ENCODE measurements around the gene SLC25A43. TPM values are rescaled to one million over a fixed set of nuclear protein-coding genes. Genes with fewer than 3 reads are reported as not detected.

The SLC25A43 gene
- total RNA-seq, 1 experiment from 2014 or later: 42.3 TPM

DNA sequence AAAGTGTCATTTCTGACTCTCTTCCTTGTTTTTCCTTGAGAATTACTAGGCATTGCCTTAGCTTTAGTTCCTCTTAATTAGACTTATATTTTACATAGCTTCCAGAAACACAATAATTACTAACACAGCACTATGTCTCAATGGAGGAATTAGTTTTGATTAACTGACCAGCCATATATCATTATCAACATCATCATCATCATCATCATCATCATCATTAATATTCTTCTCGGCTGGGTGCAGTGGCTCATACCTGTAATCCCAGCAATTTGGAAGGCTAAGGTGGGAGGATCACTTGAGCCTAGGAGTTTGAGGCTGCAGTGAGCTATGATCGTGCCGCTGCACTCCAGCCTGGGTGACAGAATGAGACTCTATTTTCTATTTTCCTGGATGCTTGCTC lies 66.4 kb downstream of the SLC25A43 start:
- Histone ChIP-seq H3F3A (ENCODE audit: insufficient read depth, low read depth) (peaks cover 17% of the 10 kb centered on the region; the same call in 1 of the 2 replicates), H3K4me2 (no peak overlapping the region), H3K4me1 (replicated peaks; ENCODE audit: insufficient read depth) (peaks cover 5% of the 10 kb centered on the region), H3K9me2 (ENCODE audit: insufficient read depth) (no peaks in the 10 kb centered on the region), H2AFZ (no peak overlapping the region), H3K4me3 (no peak overlapping the region), H3K36me3 (ENCODE audit: low read depth) (peaks cover 13% of the 10 kb centered on the region), H3K27ac (no peak overlapping the region), H3K79me2 (ENCODE audit: low read depth) (peaks cover 19% of the 10 kb centered on the region), H3K27me3 (ENCODE audit: insufficient read depth, low read depth) (no peaks in the 10 kb centered on the region), H4K20me1 (ENCODE audit: insufficient read depth) (peaks cover 15% of the 10 kb centered on the region), H3K9me3 (ENCODE audit: insufficient read depth, low read depth) (no peaks in the 10 kb centered on the region)
- intact Hi-C loops (cut with micrococcal nuclease; ENCODE audit: unreplicated experiment): loop anchor here (5.0 kb wide), 2 partner anchors 47 to 173 kb away; no protein-coding TSS in a partner anchor
- ChIA-PET POLR2A (ENCODE audit: unreplicated experiment) (no interaction called here), CTCF (no interaction called here)
- TF ChIP-seq EZH2 (IDR thresholded peaks at IDR 0.05; ENCODE audit: low read depth): no peak
- no peak for TF ChIP-seq CTCF (conservative IDR thresholded peaks at IDR 0.05)
- BruUV-seq (replicated peaks): no TSS peak
- no peak for DNase-seq

GRCh38 chrX:119466970-119467369 lies 67.8 kb downstream of the SLC25A43 start:
- no TSS peak for BruUV-seq (replicated peaks)
- H3K4me2 ChIP-seq: no peak overlapping the region

GRCh38 chrX:119467433-119467832 lies 68.3 kb downstream of the SLC25A43 start:
- intact Hi-C loops (cut with micrococcal nuclease; ENCODE audit: unreplicated experiment): loop anchor here (5.0 kb wide), 2 partner anchors 45 to 175 kb away; no protein-coding TSS in a partner anchor

More at GRCh38 chrX:119466970-119467369, 67.8 kb downstream of the SLC25A43 start:
- Histone ChIP-seq H4K20me1 (ENCODE audit: insufficient read depth) (peaks cover 18% of the 10 kb centered on the region), H3K36me3 (ENCODE audit: low read depth) (peaks cover 23% of the 10 kb centered on the region), H3F3A (ENCODE audit: insufficient read depth, low read depth) (peaks cover 30% of the 10 kb centered on the region), H2AFZ (no peak overlapping the region), H3K9me3 (ENCODE audit: insufficient read depth, low read depth) (no peaks in the 10 kb centered on the region), H3K4me1 (replicated peaks; ENCODE audit: insufficient read depth) (peaks cover 5% of the 10 kb centered on the region), H3K27ac (no peak overlapping the region), H3K27me3 (ENCODE audit: insufficient read depth, low read depth) (no peaks in the 10 kb centered on the region), H3K9me2 (ENCODE audit: insufficient read depth) (no peaks in the 10 kb centered on the region), H3K4me3 (no peak overlapping the region), H3K79me2 (ENCODE audit: low read depth) (peaks cover 19% of the 10 kb centered on the region)
- TF ChIP-seq CTCF (conservative IDR thresholded peaks at IDR 0.05) (no peak), EZH2 (IDR thresholded peaks at IDR 0.05; ENCODE audit: low read depth) (no peak)
- intact Hi-C loops (cut with micrococcal nuclease; ENCODE audit: unreplicated experiment): loop anchor here (5.0 kb wide), 2 partner anchors 45 to 175 kb away; no protein-coding TSS in a partner anchor
- ChIA-PET POLR2A (ENCODE audit: unreplicated experiment) (no interaction called here), CTCF (no interaction called here)
- no peak for DNase-seq

More at GRCh38 chrX:119467433-119467832, 68.3 kb downstream of the SLC25A43 start:
- H3K79me2 ChIP-seq (ENCODE audit: low read depth): peaks cover 19% of the 10 kb centered on the region
- no peaks in the 10 kb centered on the region for H3K9me2 ChIP-seq (ENCODE audit: insufficient read depth)
- peaks cover 18% of the 10 kb centered on the region for H4K20me1 ChIP-seq (ENCODE audit: insufficient read depth)
- ChIA-PET CTCF (no interaction called here), POLR2A (ENCODE audit: unreplicated experiment) (interaction anchor here (0.6 kb wide), 1 partner anchor 123 kb away, joined by 4 read pairs; no protein-coding TSS in a partner anchor)
- no peaks in the 10 kb centered on the region for H3K27me3 ChIP-seq (ENCODE audit: insufficient read depth, low read depth)
- H3K36me3 ChIP-seq (ENCODE audit: low read depth): peaks cover 23% of the 10 kb centered on the region
- H2AFZ ChIP-seq: no peak overlapping the region; the same call in 1 of the 2 replicates
- no peak for DNase-seq
- BruUV-seq (replicated peaks): no TSS peak
- H3K4me1 ChIP-seq (replicated peaks; ENCODE audit: insufficient read depth): peaks cover 5% of the 10 kb centered on the region
- H3K4me2 ChIP-seq: peak overlapping the region; percentile 99
- H3K9me3 ChIP-seq (ENCODE audit: insufficient read depth, low read depth): no peaks in the 10 kb centered on the region
- H3F3A ChIP-seq (ENCODE audit: insufficient read depth, low read depth): peaks cover 35% of the 10 kb centered on the region
- no peak overlapping the region for H3K27ac ChIP-seq
- no peak overlapping the region; the same call in 1 of the 2 replicates for H3K4me3 ChIP-seq
- TF ChIP-seq EZH2 (IDR thresholded peaks at IDR 0.05; ENCODE audit: low read depth): no peak
- no peak for TF ChIP-seq CTCF (conservative IDR thresholded peaks at IDR 0.05)
